ENCODE measurements around the gene ARID1B.

Gene ARID1B

GRCh38 chr6:157222201-157222981 lies 445.2 kb downstream of the ARID1B start:
- TF ChIP-seq REST (IDR thresholded peaks at IDR 0.05; ENCODE audit: insufficient read depth in 1 of 2, low read depth in 2 of 2, low read length in 2 of 2) (no peak), FOXP2 (optimal IDR thresholded peaks at IDR 0.05; ENCODE audit: borderline replicate concordance, extremely low read depth, extremely low read length, insufficient read depth) (no peak), SIN3A (IDR thresholded peaks at IDR 0.05; ENCODE audit: borderline replicate concordance, insufficient read depth, low read length) (no peak), TAF1 (IDR thresholded peaks at IDR 0.05; ENCODE audit: borderline replicate concordance, insufficient read depth, low read length) (no peak), POLR2AphosphoS5 (IDR thresholded peaks at IDR 0.05; ENCODE audit: low read depth, low read length) (no peak)

- TF ChIP-seq SIN3A (IDR thresholded peaks at IDR 0.05; ENCODE audit: borderline replicate concordance, insufficient read depth, low read length): no peak
- TF ChIP-seq TAF1 (IDR thresholded peaks at IDR 0.05; ENCODE audit: borderline replicate concordance, insufficient read depth, low read length): no peak
- no peak for TF ChIP-seq REST (IDR thresholded peaks at IDR 0.05; ENCODE audit: insufficient read depth in 1 of 2, low read depth in 2 of 2, low read length in 2 of 2)
- TF ChIP-seq POLR2AphosphoS5 (IDR thresholded peaks at IDR 0.05; ENCODE audit: low read depth, low read length): no peak
- TF ChIP-seq FOXP2 (optimal IDR thresholded peaks at IDR 0.05; ENCODE audit: borderline replicate concordance, extremely low read depth, extremely low read length, insufficient read depth): no peak
Observed at GRCh38 chr6:157223021-157223430, 445.8 kb downstream of the ARID1B start.

- no peak for TF ChIP-seq TAF1 (IDR thresholded peaks at IDR 0.05; ENCODE audit: borderline replicate concordance, insufficient read depth, low read length)
- no peak for TF ChIP-seq SIN3A (IDR thresholded peaks at IDR 0.05; ENCODE audit: borderline replicate concordance, insufficient read depth, low read length)
- no peak for TF ChIP-seq FOXP2 (optimal IDR thresholded peaks at IDR 0.05; ENCODE audit: borderline replicate concordance, extremely low read depth, extremely low read length, insufficient read depth)
- no peak for TF ChIP-seq POLR2AphosphoS5 (IDR thresholded peaks at IDR 0.05; ENCODE audit: low read depth, low read length)
- TF ChIP-seq REST (IDR thresholded peaks at IDR 0.05; ENCODE audit: insufficient read depth in 1 of 2, low read depth in 2 of 2, low read length in 2 of 2): no peak
Observed at GRCh38 chr6:157223511-157223910, 446.3 kb downstream of the ARID1B start.

GRCh38 chr6:157224178-157224950 lies 447.2 kb downstream of the ARID1B start:
- TF ChIP-seq SIN3A (IDR thresholded peaks at IDR 0.05; ENCODE audit: borderline replicate concordance, insufficient read depth, low read length) (no peak), FOXP2 (optimal IDR thresholded peaks at IDR 0.05; ENCODE audit: borderline replicate concordance, extremely low read depth, extremely low read length, insufficient read depth) (no peak), POLR2AphosphoS5 (IDR thresholded peaks at IDR 0.05; ENCODE audit: low read depth, low read length) (no peak), REST (IDR thresholded peaks at IDR 0.05; ENCODE audit: insufficient read depth in 1 of 2, low read depth in 2 of 2, low read length in 2 of 2) (no peak), TAF1 (IDR thresholded peaks at IDR 0.05; ENCODE audit: borderline replicate concordance, insufficient read depth, low read length) (no peak)
